22Rv1 (cell line): ENCODE data around the gene CCNDBP1.

ENCODE experiments used
- CTCF ChIP-seq: fragments of 450-650 bp; IDR thresholded peaks from 2 replicates; pipeline ENCODE4 v1.5.1; 2017; ENCODE audit warnings: mild to moderate bottlenecking
- ZFX ChIP-seq: fragments of 450-650 bp; IDR thresholded peaks from 2 replicates; pipeline ENCODE4 v1.6.1; 2017; ENCODE audit warnings: antibody characterized with exemption, borderline replicate concordance

GRCh38 chr15:43206054-43206453 lies 20.9 kb downstream of the CCNDBP1 start:
- no peak for TF ChIP-seq CTCF
- no peak for TF ChIP-seq ZFX
